ENCODE results near the gene RALGAPA2.

DNA sequence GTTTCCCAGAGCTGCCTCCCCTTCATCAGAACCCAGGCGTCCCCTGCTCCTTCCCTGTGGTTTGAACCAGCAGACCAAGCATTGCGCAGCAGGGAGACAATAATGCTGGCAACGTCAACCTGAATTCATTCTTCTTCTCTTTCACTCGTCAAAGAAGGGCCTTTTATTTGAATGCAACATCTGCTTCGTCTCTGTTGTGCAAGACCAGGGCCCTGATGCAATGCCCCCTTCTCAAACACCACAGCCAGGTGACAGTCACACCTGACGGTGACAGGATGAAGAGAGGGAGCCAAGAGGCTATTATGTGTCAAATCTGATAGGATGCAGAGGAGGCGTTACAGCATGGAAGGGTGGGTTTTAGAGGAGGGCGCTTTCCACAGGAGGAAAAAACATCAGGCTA lies 336.6 kb downstream of the RALGAPA2 start:
- TF ChIP-seq CTCF (conservative IDR thresholded peaks at IDR 0.05 in 1 of 2, IDR thresholded peaks at IDR 0.05 in 1 of 2; ENCODE audit: low read depth in 1 of 2, low read length in 2 of 2) (no peak), EZH2 (IDR thresholded peaks at IDR 0.05; ENCODE audit: low read length, missing control alignments) (no peak)
